COR-L47 (cell line): Measurements from ENCODE around the gene TMEM35B.
A peak's percentile ranks its signal among the peaks of the same experiment; 100 is the strongest.
"Not testable (repeated sequence)": the region's sequence is repeated elsewhere in the genome, so short reads cannot be mapped to it uniquely, and the experiment has no call there.

Experiments
- DNase-seq: peaks from one replicate; lab custom pipeline; 2025; lab: John Stamatoyannopoulos, UW

Gene TMEM35B

DNA sequence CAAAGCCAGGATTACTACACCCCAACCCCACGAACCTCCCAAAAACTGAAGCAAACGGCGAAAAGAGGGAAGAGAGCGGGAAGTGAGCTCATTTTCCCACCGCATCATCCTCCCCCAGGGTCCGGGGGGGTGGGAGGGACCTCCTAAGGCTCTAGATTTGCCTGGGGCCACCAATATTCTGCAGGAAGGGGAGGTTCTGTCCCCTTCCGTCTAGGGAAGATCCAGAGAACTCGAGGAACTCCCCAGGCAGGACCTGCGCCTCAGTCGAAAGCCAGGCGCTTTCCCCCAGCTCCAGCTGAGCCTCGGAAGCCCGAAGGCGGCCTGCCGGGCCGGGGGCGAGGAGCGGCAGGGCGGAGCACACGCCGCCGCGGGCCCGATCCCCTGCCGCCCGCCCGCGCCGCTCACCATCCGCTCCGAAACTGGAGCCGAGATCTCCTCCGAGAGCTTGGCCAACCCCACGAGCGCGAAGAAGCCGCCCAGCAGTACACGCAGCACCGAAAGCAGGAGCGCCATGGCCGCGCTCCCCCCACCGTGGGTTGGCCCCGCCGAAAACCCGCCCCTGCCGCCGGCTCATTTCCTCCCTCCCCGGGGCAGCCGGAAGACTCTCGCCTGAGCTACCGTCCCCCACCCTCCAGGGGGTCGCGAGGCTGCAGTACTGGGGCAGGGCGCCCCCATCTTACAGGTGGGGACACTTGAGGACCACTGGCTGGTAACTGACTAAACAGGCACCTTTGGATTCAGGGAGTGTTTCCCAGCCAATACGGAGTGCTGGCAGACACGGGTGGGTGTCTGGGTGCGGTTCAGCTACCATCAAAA is at the start of gene TMEM35B:
TMEM35B (minus strand) TSS at position 555 of the 816 bp plus-strand sequence; CDS start at position 513, 42 bp downstream.
- peak; percentile 52 for DNase-seq

DNA sequence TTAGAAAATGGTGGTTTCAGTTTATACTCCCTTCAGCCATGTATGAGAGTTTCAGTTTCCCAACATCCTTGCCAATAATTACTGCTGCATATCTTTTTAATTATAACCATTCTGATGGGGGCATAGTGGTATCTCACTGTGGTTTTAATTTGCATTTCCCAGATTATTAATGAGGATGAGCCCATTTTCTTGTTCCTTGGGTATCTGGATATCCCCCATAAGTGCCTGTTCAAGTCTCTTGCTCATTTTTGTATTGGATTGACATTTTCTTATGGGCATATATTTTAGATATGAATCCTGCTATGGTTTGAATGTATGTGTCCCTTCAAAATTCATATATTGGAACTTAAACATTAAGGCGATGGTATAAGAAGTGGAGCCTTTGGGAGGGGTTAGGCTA is 48.2 kb upstream of the TMEM35B start:
- DNase-seq: no peak

DNA sequence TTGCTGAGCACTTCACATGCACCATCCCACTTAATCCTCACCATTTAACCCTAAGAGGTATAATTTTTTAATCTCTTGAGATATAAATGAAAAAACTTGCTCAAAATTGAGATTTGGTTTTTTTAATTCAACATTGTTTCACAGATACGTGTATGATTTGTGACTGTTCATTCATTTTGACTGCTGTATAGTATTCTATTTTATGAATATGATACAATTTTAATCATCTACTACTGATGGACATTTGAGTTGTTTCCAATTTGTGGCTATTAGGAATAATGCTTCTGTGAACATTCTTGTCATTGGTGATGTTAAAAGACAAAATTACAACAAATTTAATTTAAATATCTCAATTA is 47.2 kb upstream of the TMEM35B start:
- DNase-seq: no peak

GRCh38 chr1:35030756-35031446 is 45.8 kb upstream of the TMEM35B start:
- DNase-seq: no peak

DNA sequence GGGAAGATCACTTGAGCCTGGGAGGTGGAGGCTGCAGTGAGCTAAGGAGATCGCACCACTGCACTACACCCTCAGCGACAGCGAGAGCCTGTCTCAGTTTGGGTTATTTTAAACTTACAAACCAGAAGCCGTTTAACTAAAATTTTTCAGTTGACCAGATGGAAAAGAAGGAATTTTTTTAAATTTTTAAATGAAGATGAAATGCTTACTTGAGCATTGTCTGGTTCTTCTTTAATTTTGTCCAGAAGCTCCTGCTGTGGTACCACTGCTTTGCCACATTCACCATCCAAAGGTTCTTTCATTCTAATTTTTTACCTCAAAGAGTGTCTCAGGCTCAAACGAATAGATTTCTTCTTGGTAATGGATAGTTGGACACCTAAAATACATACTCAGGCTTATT is 45.2 kb upstream of the TMEM35B start:
- no peak for DNase-seq

- no peak for DNase-seq
These were observed 44.6 kb upstream of the TMEM35B start for GRCh38 chr1:35029761-35030160.

GRCh38 chr1:35016406-35016805 is 31.3 kb upstream of the TMEM35B start:
- DNase-seq: no peak

DNA sequence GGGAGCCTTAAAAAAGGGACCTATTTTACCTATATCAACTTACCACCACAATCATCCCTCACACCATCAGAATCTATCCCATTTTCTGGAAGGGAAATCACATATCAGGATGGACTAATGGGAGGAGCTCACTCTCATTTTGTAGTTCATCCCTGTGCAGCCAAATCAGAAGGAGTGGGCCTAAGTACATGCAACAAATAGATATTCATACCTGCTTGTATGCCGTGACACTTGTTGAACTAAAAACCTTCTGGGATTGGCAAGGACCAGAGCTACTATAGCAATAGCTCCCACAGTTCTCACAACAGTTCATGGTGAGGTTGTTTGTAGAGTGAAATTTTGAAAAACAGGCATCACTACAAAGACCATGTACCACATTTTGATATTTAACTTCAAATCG is 29.3 kb upstream of the TMEM35B start:
- DNase-seq: no peak

DNA sequence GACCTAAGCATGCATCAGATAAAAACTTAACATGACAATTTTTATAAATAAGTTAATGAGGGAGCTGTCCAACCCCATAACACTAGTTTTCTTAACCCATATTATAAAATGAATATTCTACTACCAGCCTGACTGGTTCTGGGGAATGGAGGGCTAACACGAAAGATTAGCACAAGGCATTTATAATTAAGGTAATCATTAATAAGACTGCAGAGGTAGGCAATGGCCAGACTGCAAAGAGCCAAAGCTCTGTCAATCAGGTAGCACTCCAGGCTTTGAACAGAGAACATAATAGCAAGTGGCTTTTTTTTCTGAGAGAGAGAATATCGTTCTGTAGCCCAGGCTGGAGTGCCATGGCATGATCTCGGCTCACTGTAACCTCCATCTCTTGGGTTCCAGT is 20.6 kb upstream of the TMEM35B start:
- no peak for DNase-seq

- no peak for DNase-seq
These were observed 16.6 kb upstream of the TMEM35B start for GRCh38 chr1:35001743-35002142.

DNA sequence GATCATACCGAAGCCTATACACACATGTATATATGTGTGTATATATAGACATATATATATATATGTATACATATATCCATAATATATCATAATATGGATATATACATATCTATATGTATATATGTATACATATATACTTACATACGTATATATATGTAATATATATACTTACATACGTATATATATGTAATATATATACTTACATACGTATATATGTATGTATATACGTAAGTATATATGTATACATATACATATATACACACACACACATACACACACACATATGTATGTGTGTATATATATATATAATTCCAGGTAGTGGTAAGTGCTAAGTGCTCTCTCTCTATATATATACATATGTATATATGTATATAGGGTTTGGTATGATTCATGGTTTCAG is 9.7 kb upstream of the TMEM35B start:
- no peak for DNase-seq

GRCh38 chr1:34988581-34988980 is 3.4 kb upstream of the TMEM35B start:
- no peak for DNase-seq

GRCh38 chr1:34988147-34988546 is 3.0 kb upstream of the TMEM35B start:
- no peak for DNase-seq

DNA sequence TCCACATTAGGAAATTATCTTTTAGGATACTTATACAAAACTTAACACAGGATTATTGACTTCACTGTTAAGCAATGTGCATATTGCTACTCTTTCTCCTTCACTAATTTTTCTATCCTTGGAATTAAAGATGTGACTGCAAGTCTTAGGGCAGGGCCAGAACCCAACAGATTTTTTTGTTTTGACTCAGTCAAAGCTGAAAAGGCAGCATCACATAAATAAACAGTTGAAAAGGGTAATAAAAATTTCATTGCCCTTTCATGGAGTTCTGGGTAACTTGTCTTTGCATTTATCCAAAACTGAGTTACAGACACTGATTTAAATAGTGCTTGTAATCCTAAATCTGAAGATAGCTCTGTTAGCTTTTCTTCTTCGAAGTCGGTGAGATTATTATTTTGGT is 1.9 kb upstream of the TMEM35B start:
- DNase-seq: no peak

DNA sequence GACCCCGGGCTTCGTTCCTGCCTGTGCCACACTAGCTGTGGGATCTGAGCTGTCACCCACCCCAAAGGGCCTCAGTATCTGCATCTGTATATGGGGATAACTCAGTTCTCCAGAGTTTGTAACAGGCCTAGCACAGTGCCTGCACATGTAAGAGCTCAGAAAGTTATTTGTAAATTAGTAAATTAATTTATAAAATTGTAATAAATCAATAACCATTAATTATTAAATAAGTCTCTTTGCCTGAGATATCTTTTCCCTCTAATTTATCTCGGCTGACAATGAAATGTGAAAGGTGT is 410 bp upstream of the TMEM35B start:
- DNase-seq: not testable (repeated sequence)

GRCh38 chr1:34984435-34984792 is 733 bp downstream of the TMEM35B start:
- DNase-seq: peak; percentile 7

DNA sequence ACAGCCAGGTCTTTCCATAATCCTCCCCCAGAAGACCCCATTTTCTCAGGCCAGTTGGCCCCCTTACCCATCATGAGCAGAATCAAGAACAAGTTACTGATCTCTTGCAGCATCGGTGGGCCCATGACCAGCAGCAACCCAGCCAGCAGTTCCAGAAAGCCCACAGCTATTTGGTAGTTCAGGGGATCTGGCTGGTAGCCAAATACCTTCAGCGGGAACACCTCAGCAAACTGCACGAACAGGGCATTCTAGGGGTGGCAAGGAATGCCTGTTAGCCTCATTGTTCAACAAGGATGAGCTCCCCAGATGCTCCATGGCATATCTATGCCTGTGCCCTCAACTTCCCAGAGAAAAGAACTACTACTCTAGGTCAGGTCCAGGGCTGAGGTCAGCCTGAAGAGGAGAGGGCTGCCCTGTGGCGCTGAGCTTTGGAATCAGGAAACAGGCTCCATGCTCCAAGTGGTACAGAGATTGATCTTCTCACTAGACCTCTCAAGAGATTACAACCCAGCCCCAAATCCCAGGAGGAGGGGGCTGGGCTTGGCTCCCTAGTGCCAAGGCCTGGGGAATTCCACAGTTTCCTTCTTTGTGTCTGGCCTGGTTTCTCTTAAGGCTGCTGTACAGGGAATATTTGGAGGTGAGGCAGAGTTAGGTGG is 1.3 kb downstream of the TMEM35B start:
- DNase-seq: no peak

GRCh38 chr1:34982820-34983376 is 2.2 kb downstream of the TMEM35B start:
- DNase-seq: no peak

DNA sequence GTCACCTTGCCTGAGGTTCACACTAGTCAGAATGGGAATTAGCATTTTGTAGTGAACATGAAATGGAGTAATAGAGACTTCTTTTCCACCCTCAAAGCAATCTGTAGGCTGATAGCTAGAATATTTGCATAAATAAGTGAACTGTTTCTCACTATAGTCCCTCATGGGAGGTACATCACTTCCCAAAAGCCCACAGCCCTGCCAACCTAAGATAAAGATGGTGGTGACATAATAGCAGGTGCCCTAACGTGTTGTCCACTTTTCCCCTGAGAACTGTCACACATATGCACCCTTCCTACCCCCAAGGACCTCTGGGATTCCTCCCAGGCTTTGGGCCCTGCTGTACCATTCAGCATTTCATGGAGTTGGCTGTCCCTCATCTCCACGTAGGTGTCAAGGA is 4.4 kb downstream of the TMEM35B start:
- no peak for DNase-seq

- no peak for DNase-seq
These were observed 6.2 kb downstream of the TMEM35B start for GRCh38 chr1:34978921-34979320.

GRCh38 chr1:34977858-34978257 is 7.3 kb downstream of the TMEM35B start:
- DNase-seq: no peak

GRCh38 chr1:34977210-34977471 is 8.0 kb downstream of the TMEM35B start:
- no peak for DNase-seq
